GM06990 (cell line): Measurements from ENCODE around the gene LPO.

ENCODE experiments used
- DNase-seq: peaks from one replicate; pipeline ENCODE4 v3.0.0-alpha.2; 2011; ENCODE audit not compliant: insufficient read length; ENCODE audit errors: extremely low read depth
- H3K27me3 ChIP-seq: replicated peaks from 2 replicates; pipeline ENCODE4 v1.6.0; 2011; ENCODE audit warnings: low read length; ENCODE audit not compliant: control insufficient read depth, insufficient read depth
- H3K36me3 ChIP-seq: 2 replicates; pipeline ENCODE4 v1.5.1; 2011; ENCODE audit warnings: low read length; ENCODE audit not compliant: control insufficient read depth, insufficient read depth
- H3K4me3 ChIP-seq: replicated peaks from 2 replicates; pipeline ENCODE4 v1.5.1; 2011; ENCODE audit warnings: low read depth, mild to moderate bottlenecking, control low read depth, low read length
- TF ChIP-seq, protein P1 (sequence below): IDR thresholded peaks from 2 replicates; pipeline ENCODE4 v1.5.1; 2011; ENCODE audit warnings: low read length, control low read depth, mild to moderate bottlenecking, inconsistent platforms; ENCODE audit not compliant: insufficient read depth, poor library complexity, severe bottlenecking

Gene LPO

DNA sequence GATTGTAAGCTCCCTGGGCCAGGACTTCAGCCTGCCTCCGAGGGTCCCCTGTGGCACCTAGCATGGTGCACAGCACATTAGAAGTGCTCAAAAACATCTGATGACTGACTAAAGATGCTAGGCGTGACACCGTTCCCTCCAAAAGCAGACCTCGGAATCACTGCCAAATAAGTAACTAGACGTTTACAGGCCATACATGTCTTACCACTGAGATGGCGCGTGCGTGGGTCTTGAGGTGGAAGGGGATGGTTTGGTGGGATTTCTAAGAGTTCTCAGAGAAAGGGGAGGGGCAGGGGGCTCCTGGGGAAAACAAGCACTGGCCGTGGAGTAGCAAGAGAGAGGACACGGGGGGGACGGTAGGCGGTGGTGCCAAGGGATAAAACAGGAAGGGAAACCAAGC is 29.9 kb downstream of the LPO start:
- no peak overlapping the region for H3K4me3 ChIP-seq
- no peak for DNase-seq
- TF ChIP-seq, protein P1, sequence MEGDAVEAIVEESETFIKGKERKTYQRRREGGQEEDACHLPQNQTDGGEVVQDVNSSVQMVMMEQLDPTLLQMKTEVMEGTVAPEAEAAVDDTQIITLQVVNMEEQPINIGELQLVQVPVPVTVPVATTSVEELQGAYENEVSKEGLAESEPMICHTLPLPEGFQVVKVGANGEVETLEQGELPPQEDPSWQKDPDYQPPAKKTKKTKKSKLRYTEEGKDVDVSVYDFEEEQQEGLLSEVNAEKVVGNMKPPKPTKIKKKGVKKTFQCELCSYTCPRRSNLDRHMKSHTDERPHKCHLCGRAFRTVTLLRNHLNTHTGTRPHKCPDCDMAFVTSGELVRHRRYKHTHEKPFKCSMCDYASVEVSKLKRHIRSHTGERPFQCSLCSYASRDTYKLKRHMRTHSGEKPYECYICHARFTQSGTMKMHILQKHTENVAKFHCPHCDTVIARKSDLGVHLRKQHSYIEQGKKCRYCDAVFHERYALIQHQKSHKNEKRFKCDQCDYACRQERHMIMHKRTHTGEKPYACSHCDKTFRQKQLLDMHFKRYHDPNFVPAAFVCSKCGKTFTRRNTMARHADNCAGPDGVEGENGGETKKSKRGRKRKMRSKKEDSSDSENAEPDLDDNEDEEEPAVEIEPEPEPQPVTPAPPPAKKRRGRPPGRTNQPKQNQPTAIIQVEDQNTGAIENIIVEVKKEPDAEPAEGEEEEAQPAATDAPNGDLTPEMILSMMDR, result no peak
- H3K36me3 ChIP-seq, result no peaks in the 10 kb centered on the region
- peaks cover 2% of the 10 kb centered on the region; the same call in 1 of the 2 replicates for H3K27me3 ChIP-seq

DNA sequence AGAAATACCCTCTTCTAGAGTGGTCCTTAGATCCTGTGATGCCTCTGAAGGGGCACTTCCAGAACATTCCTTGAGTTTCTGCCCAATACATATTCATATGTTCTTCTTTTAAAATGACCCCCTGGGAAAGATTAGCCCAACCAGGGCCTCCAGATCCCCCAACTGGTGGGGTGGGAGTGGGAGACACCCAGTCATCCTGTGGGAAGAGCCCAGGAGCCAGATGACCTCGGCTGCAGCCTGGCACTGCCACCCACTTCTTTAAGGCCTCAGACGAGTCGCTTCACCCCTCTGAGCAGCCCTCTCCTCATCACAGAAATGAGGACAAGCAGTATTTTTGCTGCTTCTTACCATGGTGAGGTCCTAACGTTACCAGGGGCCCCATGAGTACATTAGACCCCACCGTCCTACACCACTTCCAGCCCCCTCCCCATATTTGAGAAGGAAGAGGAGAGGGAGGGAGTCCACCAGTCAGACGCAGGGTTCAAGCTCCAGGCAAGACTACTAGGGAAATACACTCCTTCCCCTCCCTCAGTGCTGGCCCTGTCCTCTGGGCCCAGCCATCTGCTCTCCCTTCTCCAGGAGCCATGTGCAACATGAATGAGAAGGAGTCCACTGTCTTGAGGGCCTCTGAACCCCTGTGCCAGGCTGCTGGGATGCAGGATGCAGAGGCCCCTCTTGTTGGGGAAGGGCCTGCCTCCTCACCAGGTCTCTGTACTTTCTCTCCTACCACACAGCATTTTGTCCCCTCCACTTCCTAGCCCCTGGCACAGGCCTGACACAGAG is 30.6 kb downstream of the LPO start:
- no peak for DNase-seq
- H3K4me3 ChIP-seq, result no peak overlapping the region
- no peaks in the 10 kb centered on the region for H3K36me3 ChIP-seq
- peaks cover 2% of the 10 kb centered on the region; the same call in 1 of the 2 replicates for H3K27me3 ChIP-seq
- TF ChIP-seq, protein P1, result no peak

DNA sequence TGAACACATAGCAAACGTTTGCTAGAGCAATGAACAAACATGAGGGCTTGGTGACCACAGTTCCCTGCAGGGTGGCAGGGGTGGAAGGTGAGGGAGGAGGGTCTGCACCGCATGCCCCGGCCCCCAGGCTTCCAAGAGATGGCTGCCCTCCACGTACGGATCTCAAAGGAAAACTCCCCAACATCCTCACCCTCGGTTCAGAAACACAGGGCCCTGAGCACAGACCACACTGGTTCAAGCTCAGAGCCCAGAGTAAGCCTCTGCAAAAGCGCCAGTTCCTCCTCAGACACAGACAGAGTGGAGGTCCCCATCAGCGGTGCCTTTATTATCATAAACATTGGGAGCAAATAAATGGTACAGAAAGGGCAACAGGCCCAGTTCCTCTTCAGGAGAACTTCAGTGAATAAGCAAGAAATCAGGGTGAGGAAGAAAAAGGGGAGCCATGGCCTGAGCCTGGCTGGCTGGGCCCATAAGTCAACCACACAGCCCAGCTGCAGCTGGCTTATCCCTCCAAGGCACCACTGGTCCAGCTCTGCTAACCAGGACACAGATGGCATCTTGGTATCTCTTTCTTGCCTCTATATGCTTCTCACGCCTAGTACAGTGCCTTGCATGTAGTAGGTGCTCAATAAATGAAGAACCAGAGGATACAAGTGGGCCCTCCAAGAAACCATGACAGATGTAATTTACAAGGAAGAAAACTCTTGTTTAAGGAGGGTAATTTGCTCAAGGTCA is 31.3 kb downstream of the LPO start:
- no peak for DNase-seq
- Histone ChIP-seq H3K36me3 (no peaks in the 10 kb centered on the region), H3K4me3 (no peak overlapping the region), H3K27me3 (peaks cover 2% of the 10 kb centered on the region; the same call in 1 of the 2 replicates)
- TF ChIP-seq, protein P1, result no peak

DNA sequence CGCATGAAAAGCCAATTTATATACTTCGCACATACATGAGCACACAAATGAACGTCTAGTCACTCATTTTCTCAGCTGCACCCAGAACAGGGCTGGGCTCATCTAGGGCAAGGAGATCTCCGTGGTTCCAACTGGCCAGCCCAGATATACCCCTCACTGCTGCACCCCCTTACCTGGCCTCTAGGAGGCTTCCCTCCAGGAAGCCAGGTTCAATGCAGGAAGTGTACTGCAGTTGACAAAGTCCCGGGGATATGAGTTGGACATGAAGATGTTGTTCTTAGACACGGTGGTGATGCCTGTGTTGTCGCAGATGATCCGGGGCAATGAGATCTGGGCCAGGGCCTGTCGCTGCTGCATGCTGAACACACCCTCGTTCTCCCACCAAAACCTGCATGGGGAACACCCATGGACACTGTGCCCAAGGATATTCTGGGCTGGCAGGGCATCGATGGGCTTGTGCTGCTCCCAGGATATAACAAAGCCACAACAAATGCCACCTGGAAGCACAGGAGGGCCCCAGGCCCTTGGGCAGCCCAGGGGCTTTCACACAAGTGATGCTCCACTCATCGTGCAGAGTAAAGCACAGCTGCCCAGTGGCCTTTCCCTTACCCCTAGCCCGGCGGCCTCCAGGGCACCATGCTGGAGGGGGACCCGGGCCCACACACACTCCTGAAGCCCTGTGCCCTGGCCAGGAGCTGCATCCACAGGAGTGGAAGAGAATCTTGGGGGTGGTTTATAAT is 32.3 kb downstream of the LPO start:
- TF ChIP-seq, protein P1, result peak; percentile 40
- peaks cover 2% of the 10 kb centered on the region; the same call in 1 of the 2 replicates for H3K27me3 ChIP-seq
- no peak for DNase-seq
- H3K4me3 ChIP-seq, result no peak overlapping the region
- H3K36me3 ChIP-seq, result no peaks in the 10 kb centered on the region

DNA sequence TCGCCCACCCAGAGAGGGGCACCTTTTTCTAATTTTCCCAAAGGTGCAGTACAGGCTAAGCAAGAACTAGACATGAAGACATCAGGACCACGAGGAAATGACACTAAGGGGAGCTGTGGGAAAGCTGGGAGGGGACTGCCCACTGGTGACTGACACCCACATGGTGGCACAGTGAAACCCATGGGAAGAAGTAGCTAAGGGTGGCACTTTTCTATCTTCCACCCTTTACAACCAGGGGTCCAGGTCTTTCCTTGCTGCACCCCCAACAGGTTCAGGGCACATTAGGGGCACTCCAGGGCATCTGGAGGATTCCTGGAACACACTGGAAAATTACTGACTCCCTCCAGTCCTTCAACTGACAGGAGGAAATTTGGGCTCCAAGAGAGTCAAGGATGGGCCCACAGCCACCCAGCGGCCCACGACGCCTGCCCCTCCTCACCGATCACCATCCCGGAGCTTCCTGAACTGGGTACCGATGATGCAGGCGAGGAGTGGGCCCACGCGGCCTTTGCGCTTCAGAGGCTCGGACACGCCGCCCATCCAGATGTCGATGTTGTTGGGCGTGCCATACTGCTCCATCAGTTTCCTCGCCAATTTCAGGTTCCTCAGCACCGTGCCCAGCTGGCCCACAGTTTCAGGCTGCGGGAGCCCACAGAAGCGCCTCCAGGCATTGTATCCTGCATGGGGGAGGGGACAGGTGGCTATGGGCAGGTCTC is 33.0 kb downstream of the LPO start:
- DNase-seq, result no peak
- Histone ChIP-seq H3K27me3 (no peaks in the 10 kb centered on the region), H3K36me3 (no peaks in the 10 kb centered on the region), H3K4me3 (no peak overlapping the region)
- TF ChIP-seq, protein P1, result no peak
